ENCODE data around the gene EIF3A.
A peak's percentile ranks its signal among the peaks of the same experiment; 100 is the strongest.

Gene EIF3A

DNA sequence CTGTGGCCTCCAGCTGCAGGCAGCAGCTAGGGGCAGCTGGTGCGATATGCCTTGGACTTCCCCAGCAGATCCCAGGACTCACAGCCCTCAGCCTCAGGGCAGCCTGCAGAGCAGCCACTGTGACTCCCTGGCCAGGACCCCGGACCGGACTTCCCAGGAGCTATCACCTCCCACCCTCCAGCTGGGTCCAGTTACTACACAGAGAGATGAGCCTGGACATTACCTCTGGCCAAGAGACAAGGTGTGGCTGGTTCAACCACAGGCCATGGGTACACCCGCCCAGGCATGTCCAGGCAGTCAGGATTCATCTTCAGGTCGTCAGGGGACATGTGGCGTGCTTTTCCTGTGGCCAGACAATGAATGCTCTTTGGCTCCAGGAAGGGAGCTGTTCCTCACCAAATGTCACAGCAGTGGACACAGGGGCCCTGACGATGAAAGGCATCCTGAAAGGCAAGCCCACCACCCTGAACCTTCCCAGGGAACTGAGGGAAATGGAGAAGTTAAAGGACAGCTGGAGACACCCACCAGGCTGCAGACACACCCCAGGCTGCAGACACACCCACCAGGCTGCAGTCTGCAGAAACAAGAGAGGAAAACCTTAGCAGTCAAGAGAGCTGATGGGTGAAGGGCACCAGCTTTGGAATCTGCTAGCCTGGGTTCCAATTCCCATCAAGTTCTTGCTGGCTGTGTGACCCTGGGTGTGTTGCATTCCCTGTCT, 76.9 kb downstream of the EIF3A start:
- DNase-seq (no peak), ATAC-seq (no peak)

DNA sequence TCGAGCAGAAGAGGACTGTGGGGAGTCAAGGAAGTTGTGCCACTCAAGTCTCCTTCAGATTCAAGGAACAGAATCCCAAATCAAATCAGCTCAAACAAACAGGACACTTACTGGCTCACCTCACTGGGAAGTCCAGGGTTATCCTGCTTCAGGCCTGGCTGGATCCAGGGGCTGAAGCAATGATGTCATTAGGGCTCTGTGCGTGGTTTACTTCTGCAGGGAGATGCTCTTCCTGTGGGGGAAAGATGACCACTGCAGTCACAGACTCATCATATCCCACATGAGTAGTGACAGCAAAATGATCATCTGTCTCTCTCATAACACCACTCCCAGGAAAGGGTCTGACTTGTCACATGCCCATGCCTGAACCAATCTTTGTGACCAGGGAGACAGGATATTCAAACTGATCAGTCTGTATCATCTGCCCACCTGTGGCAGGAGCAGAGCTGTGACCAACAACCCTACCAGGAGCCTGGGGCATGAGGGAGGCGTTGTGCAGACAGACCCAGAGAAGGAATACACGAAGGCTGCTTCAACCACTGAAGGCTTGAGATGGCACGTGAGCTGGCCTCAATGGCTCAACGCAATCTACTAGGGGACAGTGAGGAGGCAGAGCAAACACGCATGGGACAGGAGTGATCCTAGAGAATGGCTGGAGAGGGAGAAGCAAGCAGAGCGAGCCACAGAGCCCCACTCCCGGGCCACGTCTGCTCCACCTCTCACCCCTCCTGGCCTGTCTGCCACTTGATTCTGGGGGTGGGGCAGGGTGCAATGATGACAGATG, 78.7 kb downstream of the EIF3A start:
- no peak for DNase-seq
- ATAC-seq: no peak

DNA sequence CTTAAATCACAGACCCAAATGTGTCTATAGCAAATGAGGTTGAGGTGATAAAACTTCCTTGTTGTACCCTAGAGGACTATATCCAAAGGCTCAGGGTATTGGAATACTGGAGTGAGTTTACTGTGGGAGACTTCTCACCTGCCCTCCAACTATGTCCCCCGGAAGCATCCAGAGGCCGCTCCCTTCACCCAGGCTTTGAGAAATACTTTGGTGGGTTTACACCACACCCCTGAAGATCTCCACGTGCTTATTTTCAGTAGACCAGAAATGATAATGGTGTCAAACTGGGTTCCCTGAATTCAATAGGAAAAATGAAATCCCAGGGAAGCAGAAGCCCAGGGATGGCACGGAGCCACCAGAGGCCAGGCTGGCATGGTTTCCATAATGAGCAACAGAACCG, 82.4 kb downstream of the EIF3A start:
- ATAC-seq: no peak

DNA sequence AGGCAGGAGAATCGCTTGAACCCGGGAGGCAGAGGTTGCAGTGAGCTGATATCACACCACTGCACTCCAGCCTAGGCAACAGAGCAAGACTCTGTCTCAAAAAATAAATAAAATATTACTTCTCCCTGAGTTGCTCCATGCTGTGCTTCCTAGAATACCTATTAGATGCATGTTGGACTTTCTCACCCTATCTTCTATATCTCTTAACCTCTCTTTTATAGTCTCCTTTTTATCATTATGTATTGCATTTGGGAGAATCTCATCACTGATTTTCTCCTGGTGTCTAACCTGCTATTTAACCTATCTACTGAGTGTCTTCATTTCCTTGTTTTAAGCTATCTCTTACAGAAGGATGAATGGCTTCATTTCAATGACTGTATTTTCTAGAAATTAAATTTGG, 83.2 kb downstream of the EIF3A start:
- ATAC-seq (no peak), DNase-seq (no peak)

More for the DNA sequence above, 82.4 kb downstream of the EIF3A start:
- DNase-seq: no peak

DNA sequence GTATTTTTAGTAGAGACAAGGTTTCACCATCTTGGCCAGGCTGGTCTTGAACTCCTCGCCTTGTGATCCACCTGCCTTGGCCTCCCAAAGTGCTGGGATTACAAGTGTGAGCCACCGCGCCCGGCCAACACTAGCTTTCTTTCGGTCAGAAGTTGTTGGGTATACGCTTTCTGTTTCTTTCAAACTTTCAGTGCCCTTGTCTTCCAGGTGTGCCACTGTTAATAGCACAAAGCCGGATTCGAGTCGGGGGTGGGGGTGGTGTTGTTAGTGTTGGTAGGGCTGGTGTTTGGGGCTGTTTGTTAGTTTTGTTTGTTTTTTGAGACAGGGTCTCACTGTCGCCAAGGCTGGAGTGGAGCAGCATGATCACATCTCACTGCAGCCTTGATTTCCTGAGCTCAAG, 84.9 kb downstream of the EIF3A start:
- DNase-seq (no peak), ATAC-seq (no peak)

DNA sequence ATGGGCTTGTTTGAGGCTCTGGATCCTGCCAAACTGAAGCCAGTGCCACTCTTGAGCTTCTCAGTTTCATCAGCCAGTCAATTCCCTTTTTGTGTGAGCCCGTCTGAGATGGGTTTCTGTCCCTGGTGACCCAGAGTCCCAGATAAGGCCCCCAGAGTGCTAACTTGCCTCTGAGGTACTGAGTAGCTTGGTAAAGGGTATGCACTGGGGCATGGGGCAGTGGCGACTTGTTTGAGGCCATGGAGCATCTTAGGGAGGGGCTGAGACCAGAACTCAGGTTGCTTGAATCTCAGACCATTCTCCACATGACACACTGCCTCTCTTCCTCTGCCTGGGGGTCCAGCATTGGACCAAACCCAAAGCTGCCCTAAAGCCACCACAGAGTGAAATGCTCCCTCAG, 86.3 kb downstream of the EIF3A start:
- ATAC-seq: no peak

DNA sequence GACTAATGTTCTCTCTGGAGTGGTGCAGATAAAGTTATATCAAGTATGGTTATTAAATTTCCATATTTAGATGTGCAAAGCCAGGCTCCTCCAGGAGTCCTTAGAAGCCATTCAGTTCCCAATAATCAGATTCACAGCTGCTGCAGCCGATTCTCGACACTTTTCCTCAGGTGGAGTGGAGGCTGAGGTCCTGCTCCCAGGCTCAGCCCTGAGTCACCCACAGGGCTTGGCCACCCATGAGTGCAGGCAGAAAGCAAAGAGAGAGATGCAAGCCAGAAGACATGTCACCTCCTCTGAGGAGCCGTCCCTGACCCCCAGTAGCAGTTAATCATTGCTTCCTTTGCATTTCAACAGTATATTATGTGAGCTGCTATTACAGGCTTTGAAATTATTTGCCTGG, 87.4 kb downstream of the EIF3A start:
- DNase-seq: no peak
- no peak for ATAC-seq

More for the DNA sequence above, 86.3 kb downstream of the EIF3A start:
- no peak for DNase-seq

DNA sequence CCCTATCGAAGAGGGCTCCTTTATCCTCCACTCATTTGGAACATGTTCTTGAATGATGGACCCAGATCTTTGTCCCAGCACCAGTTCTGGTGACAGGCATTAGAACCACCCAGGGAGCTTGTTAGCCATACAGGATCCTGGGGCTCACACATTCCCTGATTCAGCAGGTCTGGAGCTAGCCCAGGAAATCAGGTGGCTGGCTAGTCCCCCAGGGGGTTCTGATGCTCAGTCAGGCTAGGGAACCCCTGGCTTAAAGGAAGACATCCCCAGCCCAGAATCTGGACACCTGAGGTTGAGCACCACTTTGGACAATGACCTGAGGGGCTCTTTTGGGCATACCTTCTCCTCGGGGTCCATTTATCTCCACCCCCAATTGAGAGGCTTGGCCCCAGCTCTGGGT, 88.1 kb downstream of the EIF3A start:
- DNase-seq: no peak
- no peak for ATAC-seq

DNA sequence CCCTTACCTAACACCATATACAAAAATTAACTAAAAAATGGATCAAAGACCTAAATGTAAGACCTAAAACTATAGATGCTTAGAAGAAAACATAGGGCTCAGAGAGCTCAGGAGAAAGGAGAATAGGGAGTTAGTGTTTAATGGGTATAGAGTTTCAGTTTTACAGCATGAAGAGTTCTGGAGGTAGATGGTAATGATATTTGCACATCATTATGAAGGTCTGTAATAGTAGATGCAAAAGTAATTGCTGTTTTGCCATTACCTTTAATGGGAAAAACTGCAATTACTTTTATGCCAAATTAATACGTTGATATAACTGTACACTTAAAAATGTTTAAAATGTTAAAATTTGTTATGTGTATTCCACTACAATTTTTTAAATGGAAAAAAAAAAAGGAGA, 90.3 kb downstream of the EIF3A start:
- ATAC-seq: no peak
- DNase-seq: no peak

DNA sequence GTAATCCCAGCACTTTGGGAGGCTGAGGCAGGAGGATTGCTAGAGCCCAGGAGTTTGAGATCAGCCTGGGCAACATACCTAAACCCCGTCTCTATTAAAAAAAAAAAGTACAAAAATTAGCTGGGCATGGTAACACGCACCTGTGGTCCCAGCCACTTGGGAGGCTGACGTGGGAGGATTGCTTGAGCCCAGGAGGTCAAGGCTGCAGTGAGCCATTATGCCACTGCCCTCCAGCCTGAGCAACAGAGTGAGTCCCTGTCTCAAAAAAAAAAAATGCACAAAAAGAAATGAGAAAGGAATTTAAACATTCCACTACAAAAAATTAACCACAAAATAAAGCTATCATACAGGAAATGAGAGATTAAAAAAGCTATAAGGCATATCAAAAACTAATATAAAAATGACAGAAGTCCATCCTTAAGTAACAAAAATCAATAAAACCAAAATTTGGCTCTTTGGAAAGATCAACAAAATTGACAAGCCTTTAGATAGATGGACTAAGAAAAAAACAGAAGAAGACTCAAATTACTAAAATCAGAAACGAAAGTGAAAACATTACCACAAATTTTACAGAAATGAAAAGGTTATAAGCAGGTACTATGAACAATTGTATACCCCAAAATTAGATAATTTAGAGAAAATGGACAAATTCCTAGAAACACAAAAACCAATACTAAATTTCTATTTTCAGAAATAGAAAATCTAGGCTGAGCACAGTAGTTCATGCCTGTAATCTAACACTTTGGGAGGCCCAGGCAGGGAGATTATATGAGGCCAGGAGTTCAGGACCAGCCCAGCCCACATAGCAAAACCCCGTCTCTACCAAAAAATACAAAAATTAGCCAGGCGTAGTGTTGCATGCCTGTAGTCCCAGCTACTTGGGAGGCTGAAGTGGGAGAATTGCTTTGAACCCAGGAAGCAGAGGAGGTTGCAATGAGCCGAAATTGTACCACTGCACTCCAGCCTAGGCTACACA, 93.5 kb downstream of the EIF3A start:
- no peak for DNase-seq
- ATAC-seq: peak; percentile 40

DNA sequence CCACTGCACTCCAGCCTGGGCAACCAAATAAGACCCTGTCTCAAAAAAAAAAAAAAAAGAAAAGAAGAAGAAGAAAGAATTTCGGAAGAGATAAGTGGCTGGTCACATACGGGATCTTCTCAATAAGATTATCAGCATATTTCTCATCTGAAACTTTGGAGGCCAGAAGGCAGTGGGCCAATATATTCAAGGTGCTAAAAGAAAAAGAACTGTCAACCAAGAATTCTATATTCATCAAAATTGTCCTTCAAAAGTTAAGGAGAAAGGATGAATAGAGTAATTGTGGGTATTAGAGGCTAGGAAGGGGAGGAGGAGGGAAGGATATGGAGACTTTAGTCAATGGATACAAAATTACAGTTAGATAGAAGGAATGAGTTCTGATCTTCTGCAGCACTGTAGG, 95.0 kb downstream of the EIF3A start:
- no peak for ATAC-seq
- DNase-seq: no peak
